Liver (tissue), 3 donors: ENCODE data around the gene BDKRB2.

Experiments used
- CTCF ChIP-seq: fragments of 150-350 bp; IDR thresholded peaks from 2 replicates; pipeline ENCODE4 v1.5.1; 2017; ENCODE audit warnings: improper control_type of control experiment, low read depth, low read length; ENCODE audit not compliant: missing input control
- FOXA1 ChIP-seq: IDR thresholded peaks from 2 replicates; pipeline ENCODE4 v1.6.1; 2016; ENCODE audit warnings: antibody characterized with exemption
- TAF1 ChIP-seq: conservative IDR thresholded peaks from 2 replicates; pipeline ENCODE4 v1.6.1; 2016; ENCODE audit warnings: antibody characterized with exemption, mild to moderate bottlenecking
- YY1 ChIP-seq: IDR thresholded peaks from 2 replicates; pipeline ENCODE4 v1.6.1; 2016; ENCODE audit warnings: antibody characterized with exemption, mild to moderate bottlenecking
- donor health status: healthy.
- donor health status: healthy.

GRCh38 chr14:96271421-96271762, 66.8 kb downstream of the BDKRB2 start:
- TF ChIP-seq CTCF = no peak
- no peak for TF ChIP-seq FOXA1
- TF ChIP-seq YY1 = no peak
- no peak for TF ChIP-seq TAF1
